HEK293T (cell line): Measurements from ENCODE around the gene DHX40.
"Not testable (repeated sequence)": the region's sequence is repeated elsewhere in the genome, so short reads cannot be mapped to it uniquely, and the experiment has no call there.

Experiments
- CTCF ChIA-PET: fragments of 350-600 bp; formaldehyde crosslinking; extraction: SDS; loops from one replicate; lab custom pipeline; 2021; ENCODE audit warnings: antibody characterized with exemption, inconsistent platforms; lab: Yijun Ruan, JAX
- POLR2A ChIA-PET: fragments of 350-600 bp; formaldehyde crosslinking; extraction: SDS; loops from one replicate; lab custom pipeline; 2020; ENCODE audit warnings: antibody characterized with exemption, inconsistent platforms; lab: Yijun Ruan, JAX
- DNase-seq: peaks from one replicate; pipeline ENCODE4 v3.0.0; 2012; ENCODE audit warnings: mixed read lengths; ENCODE audit errors: extremely low spot score
- ARNT ChIP-seq: fragments of 450-650 bp; IDR thresholded peaks from 2 replicates; pipeline ENCODE4 v1.6.1; 2017; ENCODE audit warnings: mild to moderate bottlenecking
- BHLHE40 ChIP-seq: fragments of 450-650 bp; IDR thresholded peaks from 2 replicates; pipeline ENCODE4 v1.6.1; 2016; ENCODE audit warnings: mild to moderate bottlenecking, moderate library complexity, borderline replicate concordance
- CTBP1 ChIP-seq: fragments of 450-650 bp; IDR thresholded peaks from 2 replicates; pipeline ENCODE4 v1.6.1; 2016; ENCODE audit warnings: borderline replicate concordance
- ELF4 ChIP-seq: fragments of 450-650 bp; IDR thresholded peaks from 2 replicates; pipeline ENCODE4 v1.6.1; 2017; ENCODE audit warnings: antibody characterized with exemption
- FOXA1 ChIP-seq: fragments of 450-650 bp; IDR thresholded peaks from 2 replicates; pipeline ENCODE4 v1.6.1; 2016; ENCODE audit warnings: mild to moderate bottlenecking
- FOXK2 ChIP-seq: fragments of 450-650 bp; IDR thresholded peaks from 2 replicates; pipeline ENCODE4 v1.6.1; 2016; ENCODE audit warnings: mild to moderate bottlenecking
- FOXM1 ChIP-seq: fragments of 450-650 bp; IDR thresholded peaks from 2 replicates; pipeline ENCODE4 v1.6.1; 2017; ENCODE audit warnings: mild to moderate bottlenecking, borderline replicate concordance
- HDGF ChIP-seq: fragments of 450-650 bp; IDR thresholded peaks from 2 replicates; pipeline ENCODE4 v1.6.1; 2017; ENCODE audit warnings: antibody characterized with exemption, borderline replicate concordance
- L3MBTL2 ChIP-seq: fragments of 450-650 bp; conservative IDR thresholded peaks from 2 replicates; pipeline ENCODE4 v1.6.1; 2016; ENCODE audit warnings: mild to moderate bottlenecking
- LEF1 ChIP-seq: fragments of 450-650 bp; IDR thresholded peaks from 2 replicates; pipeline ENCODE4 v1.6.1; 2017; ENCODE audit warnings: mild to moderate bottlenecking, borderline replicate concordance
- NFRKB ChIP-seq: fragments of 450-650 bp; IDR thresholded peaks from 2 replicates; pipeline ENCODE4 v1.6.1; 2016; ENCODE audit warnings: mild to moderate bottlenecking, moderate library complexity
- PKNOX1 ChIP-seq: fragments of 450-650 bp; IDR thresholded peaks from 2 replicates; pipeline ENCODE4 v1.6.1; 2016
- SP1 ChIP-seq: fragments of 450-650 bp; IDR thresholded peaks from 2 replicates; pipeline ENCODE4 v1.6.1; 2017
- SUZ12 ChIP-seq: fragments of 450-650 bp; IDR thresholded peaks from 2 replicates; pipeline ENCODE4 v1.6.1; 2016; ENCODE audit warnings: mild to moderate bottlenecking
- TARDBP ChIP-seq: fragments of 450-650 bp; IDR thresholded peaks from 2 replicates; pipeline ENCODE4 v1.6.1; 2016
- ZNF384 ChIP-seq: fragments of 450-650 bp; IDR thresholded peaks from 2 replicates; pipeline ENCODE4 v1.6.1; 2016

The DHX40 gene

GRCh38 chr17:59538195-59538909 is 27.1 kb upstream of the DHX40 start:
- ChIA-PET POLR2A (no interaction called here), CTCF (no interaction called here)
- DNase-seq, result no peak
- TF ChIP-seq FOXA1 (no peak), CTBP1 (no peak), FOXK2 (no peak), SP1 (no peak), SUZ12 (no peak), L3MBTL2 (no peak), ZNF384 (no peak), TARDBP (no peak), FOXM1 (no peak), ELF4 (no peak), HDGF (no peak), PKNOX1 (no peak), NFRKB (no peak), LEF1 (no peak), BHLHE40 (no peak), ARNT (no peak)

- CTCF ChIA-PET, result interaction anchor here (0.5 kb wide), 1 partner anchor 21 kb away, joined by 6 read pairs; no protein-coding TSS in a partner anchor
- POLR2A ChIA-PET, result interaction anchor here (1.4 kb wide), 1 partner anchor 76 kb away, joined by 3 read pairs; no protein-coding TSS in a partner anchor
- TF ChIP-seq HDGF (no peak), L3MBTL2 (no peak), TARDBP (no peak)
- DNase-seq, result no peak
Observed at GRCh38 chr17:59542960-59543635, 22.3 kb upstream of the DHX40 start.

GRCh38 chr17:59545942-59546341 is 19.5 kb upstream of the DHX40 start:
- no peak for DNase-seq
- no peak for TF ChIP-seq L3MBTL2
- no peak for TF ChIP-seq FOXA1
- TF ChIP-seq NFRKB, result no peak
- no peak for TF ChIP-seq HDGF
- TF ChIP-seq PKNOX1, result no peak
- no peak for TF ChIP-seq BHLHE40
- no peak for TF ChIP-seq TARDBP
- no peak for TF ChIP-seq FOXK2
- TF ChIP-seq ARNT, result no peak
- no peak for TF ChIP-seq ELF4
- TF ChIP-seq CTBP1, result no peak
- TF ChIP-seq LEF1, result no peak
- no peak for TF ChIP-seq ZNF384
- no peak for TF ChIP-seq SP1
- no peak for TF ChIP-seq FOXM1
- no peak for TF ChIP-seq SUZ12
- CTCF ChIA-PET, result no interaction called here
- POLR2A ChIA-PET, result no interaction called here

GRCh38 chr17:59547131-59547915 is 18.1 kb upstream of the DHX40 start:
- ChIA-PET POLR2A (interaction anchor here (0.7 kb wide), 1 partner anchor 18 kb away, joined by 3 read pairs; the partner anchor contains the start of gene DHX40), CTCF (interaction anchor here (0.7 kb wide), 1 partner anchor 12 kb away, joined by 3 read pairs; no protein-coding TSS in a partner anchor)
- TF ChIP-seq SP1, result no peak
- TF ChIP-seq FOXK2, result no peak
- TF ChIP-seq PKNOX1, result no peak
- TF ChIP-seq BHLHE40, result no peak
- TF ChIP-seq ELF4, result no peak
- no peak for TF ChIP-seq L3MBTL2
- TF ChIP-seq ARNT, result no peak
- TF ChIP-seq LEF1, result no peak
- TF ChIP-seq FOXM1, result no peak
- TF ChIP-seq CTBP1, result no peak
- TF ChIP-seq ZNF384, result no peak
- no peak for DNase-seq

- CTCF ChIA-PET, result not testable (repeated sequence)
Observed at GRCh38 chr17:59548985-59549384, 16.4 kb upstream of the DHX40 start.

GRCh38 chr17:59550703-59551102 is 14.7 kb upstream of the DHX40 start:
- TF ChIP-seq SP1, result no peak
- no peak for TF ChIP-seq L3MBTL2
- no peak for TF ChIP-seq HDGF
- TF ChIP-seq LEF1, result no peak
- TF ChIP-seq SUZ12, result no peak
- ChIA-PET POLR2A (no interaction called here), CTCF (no interaction called here)
- DNase-seq, result no peak

More at GRCh38 chr17:59548985-59549384, 16.4 kb upstream of the DHX40 start:
- DNase-seq, POLR2A ChIA-PET: not testable (repeated sequence)
